ENCODE measurements around the gene GRIK2.

DNA sequence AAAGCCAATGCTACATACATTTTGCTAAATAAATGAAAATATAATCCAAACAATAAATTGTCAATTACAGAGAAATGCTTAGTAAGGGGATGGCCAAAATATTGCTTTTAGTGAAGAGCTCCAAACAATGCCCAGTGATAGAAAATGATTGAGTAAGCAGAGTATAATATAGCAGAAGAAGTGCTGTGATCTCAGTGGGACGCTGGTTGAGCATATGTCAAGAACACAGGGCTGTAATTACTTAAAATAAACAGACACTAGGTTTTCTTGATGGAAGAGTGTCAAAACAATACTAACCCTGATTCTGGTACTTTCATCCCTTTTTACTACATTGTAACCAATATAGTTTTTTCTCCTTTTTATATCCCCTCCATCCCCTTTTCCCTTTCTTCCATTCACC is 150.3 kb downstream of the GRIK2 start:
- TF ChIP-seq, protein P1, sequence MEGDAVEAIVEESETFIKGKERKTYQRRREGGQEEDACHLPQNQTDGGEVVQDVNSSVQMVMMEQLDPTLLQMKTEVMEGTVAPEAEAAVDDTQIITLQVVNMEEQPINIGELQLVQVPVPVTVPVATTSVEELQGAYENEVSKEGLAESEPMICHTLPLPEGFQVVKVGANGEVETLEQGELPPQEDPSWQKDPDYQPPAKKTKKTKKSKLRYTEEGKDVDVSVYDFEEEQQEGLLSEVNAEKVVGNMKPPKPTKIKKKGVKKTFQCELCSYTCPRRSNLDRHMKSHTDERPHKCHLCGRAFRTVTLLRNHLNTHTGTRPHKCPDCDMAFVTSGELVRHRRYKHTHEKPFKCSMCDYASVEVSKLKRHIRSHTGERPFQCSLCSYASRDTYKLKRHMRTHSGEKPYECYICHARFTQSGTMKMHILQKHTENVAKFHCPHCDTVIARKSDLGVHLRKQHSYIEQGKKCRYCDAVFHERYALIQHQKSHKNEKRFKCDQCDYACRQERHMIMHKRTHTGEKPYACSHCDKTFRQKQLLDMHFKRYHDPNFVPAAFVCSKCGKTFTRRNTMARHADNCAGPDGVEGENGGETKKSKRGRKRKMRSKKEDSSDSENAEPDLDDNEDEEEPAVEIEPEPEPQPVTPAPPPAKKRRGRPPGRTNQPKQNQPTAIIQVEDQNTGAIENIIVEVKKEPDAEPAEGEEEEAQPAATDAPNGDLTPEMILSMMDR (IDR thresholded peaks at IDR 0.05): no peak
- no peak for TF ChIP-seq POLR2A (IDR thresholded peaks at IDR 0.05)

Data from Peyer's patch (tissue), 4 donors.